ENCODE results near the gene DPEP2NB.
"Not testable (repeated sequence)": the region's sequence is repeated elsewhere in the genome, so short reads cannot be mapped to it uniquely, and the experiment has no call there.

The DPEP2NB gene

GRCh38 chr16:68015681-68016080, at the start of gene DPEP2NB:
DPEP2NB (minus strand) TSS chr16:68015911; CDS start chr16:68015770, 141 bp downstream.
- DNase-seq (ENCODE audit: low spot score) = no peak

GRCh38 chr16:68064791-68065365, 49.2 kb upstream of the DPEP2NB start:
- DNase-seq (ENCODE audit: low spot score) = peak; percentile 72

GRCh38 chr16:68062910-68063393, 47.2 kb upstream of the DPEP2NB start:
- DNase-seq (ENCODE audit: low spot score) = no peak

- no peak for DNase-seq (ENCODE audit: low spot score)
These were observed 45.7 kb upstream of the DPEP2NB start for GRCh38 chr16:68061396-68061795.

GRCh38 chr16:68059804-68060203, 44.1 kb upstream of the DPEP2NB start:
- DNase-seq (ENCODE audit: low spot score) = no peak

- DNase-seq (ENCODE audit: low spot score) = no peak
These were observed 39.7 kb upstream of the DPEP2NB start for GRCh38 chr16:68055395-68055794.

GRCh38 chr16:68049449-68049848, 33.7 kb upstream of the DPEP2NB start:
- DNase-seq (ENCODE audit: low spot score) = no peak

GRCh38 chr16:68047987-68048386, 32.3 kb upstream of the DPEP2NB start:
- DNase-seq (ENCODE audit: low spot score) = no peak

- DNase-seq (ENCODE audit: low spot score) = no peak
These were observed 30.4 kb upstream of the DPEP2NB start for GRCh38 chr16:68046106-68046505.

- DNase-seq (ENCODE audit: low spot score) = no peak
These were observed 26.1 kb upstream of the DPEP2NB start for GRCh38 chr16:68041783-68042182.

- peak; percentile 84 for DNase-seq (ENCODE audit: low spot score)
These were observed 25.0 kb upstream of the DPEP2NB start for GRCh38 chr16:68040506-68041288.

GRCh38 chr16:68037841-68038597, 22.3 kb upstream of the DPEP2NB start:
- DNase-seq (ENCODE audit: low spot score) = peak; percentile 48

- no peak for DNase-seq (ENCODE audit: low spot score)
These were observed 19.5 kb upstream of the DPEP2NB start for GRCh38 chr16:68035227-68035626.

GRCh38 chr16:68033101-68033500, 17.4 kb upstream of the DPEP2NB start:
- DNase-seq (ENCODE audit: low spot score) = no peak

- DNase-seq (ENCODE audit: low spot score) = no peak
These were observed 16.2 kb upstream of the DPEP2NB start for GRCh38 chr16:68031951-68032350.

- DNase-seq (ENCODE audit: low spot score) = not testable (repeated sequence)
These were observed 14.4 kb upstream of the DPEP2NB start for GRCh38 chr16:68030108-68030507.

GRCh38 chr16:68028996-68029395, 13.3 kb upstream of the DPEP2NB start:
- no peak for DNase-seq (ENCODE audit: low spot score)

- peak; percentile 86 for DNase-seq (ENCODE audit: low spot score)
These were observed 7.2 kb upstream of the DPEP2NB start, which contains the start of the genes DDX28 and DUS2 for GRCh38 chr16:68022728-68023537. DDX28 (minus strand) TSS chr16:68023232; CDS start chr16:68023202, 30 bp downstream. DUS2 (plus strand) TSS chr16:68023284; CDS start chr16:68038024, 14,740 bp downstream.

GRCh38 chr16:68022278-68022727, 6.6 kb upstream of the DPEP2NB start:
- no peak for DNase-seq (ENCODE audit: low spot score)

GRCh38 chr16:68021490-68021889, 5.8 kb upstream of the DPEP2NB start:
- DNase-seq (ENCODE audit: low spot score) = no peak

- DNase-seq (ENCODE audit: low spot score) = no peak
These were observed 3.5 kb upstream of the DPEP2NB start for GRCh38 chr16:68019167-68019680.

Data from germinal center (tissue), 1 donor.